GM23338 (cell line): ENCODE results near the gene ERCC1. TPM values are rescaled to one million over a fixed set of nuclear protein-coding genes. Genes with fewer than 3 reads are reported as not detected.

Experiments
- ATAC-seq: fragments of 200-7000 bp; cut with Tn5 transposase; 3 replicates; pipeline ENCODE4 v1.9.1; 2020
- DNase-seq: peaks from one replicate; pipeline ENCODE4 v3.0.0-alpha.2; 2015; ENCODE audit warnings: low spot score
- H2AFZ ChIP-seq: fragments of 200-600 bp; sonication (generic); 2 replicates; pipeline ENCODE4 v1.8.0; 2016; ENCODE audit warnings: antibody characterized with exemption, mild to moderate bottlenecking, moderate library complexity
- H3F3A ChIP-seq: fragments of 200-600 bp; sonication (generic); replicated peaks from 2 replicates; pipeline ENCODE4 v1.8.0; 2017; ENCODE audit warnings: antibody characterized with exemption, mixed run types, low read depth
- H3K27ac ChIP-seq: fragments of 200-600 bp; sonication (generic); 2 replicates; pipeline ENCODE4 v1.6.1; 2016; ENCODE audit warnings: low read depth
- H3K27me3 ChIP-seq: fragments of 200-600 bp; sonication (generic); 2 replicates; pipeline ENCODE4 v1.8.0; 2016; ENCODE audit warnings: mild to moderate bottlenecking, mixed run types, moderate library complexity; ENCODE audit not compliant: insufficient read depth
- H3K36me3 ChIP-seq: fragments of 200-600 bp; sonication (generic); 2 replicates; pipeline ENCODE4 v1.8.0; 2016; ENCODE audit warnings: mild to moderate bottlenecking; ENCODE audit not compliant: insufficient read depth
- H3K4me1 ChIP-seq: fragments of 200-600 bp; sonication (generic); 2 replicates; pipeline ENCODE4 v1.8.0; 2016; ENCODE audit warnings: mild to moderate bottlenecking, moderate library complexity; ENCODE audit not compliant: insufficient read depth
- H3K4me2 ChIP-seq: fragments of 200-600 bp; sonication (generic); 2 replicates; pipeline ENCODE4 v1.7.1; 2017; ENCODE audit warnings: mixed run types
- H3K4me3 ChIP-seq: fragments of 200-600 bp; sonication (generic); 2 replicates; pipeline ENCODE4 v1.6.1; 2016; ENCODE audit warnings: mixed run types
- H3K79me2 ChIP-seq: fragments of 200-600 bp; sonication (generic); replicated peaks from 2 replicates; pipeline ENCODE4 v1.8.0; 2017; ENCODE audit warnings: mild to moderate bottlenecking; ENCODE audit not compliant: insufficient read depth
- H3K9me2 ChIP-seq: fragments of 200-600 bp; sonication (generic); 2 replicates; pipeline ENCODE4 v1.8.0; 2017; ENCODE audit not compliant: insufficient read depth
- H4K20me1 ChIP-seq: fragments of 200-600 bp; sonication (generic); replicated peaks from 2 replicates; pipeline ENCODE4 v1.8.0; 2017; ENCODE audit warnings: mild to moderate bottlenecking; ENCODE audit not compliant: insufficient read depth
- H3K27ac Mint-ChIP-seq: 2 replicates; pipeline ENCODE4 v1.8.0; 2020; ENCODE audit warnings: inconsistent platforms, mild to moderate bottlenecking, moderate library complexity, mixed read lengths
- H3K27me3 Mint-ChIP-seq: 3 replicates; pipeline ENCODE4 v1.8.0; 2022; ENCODE audit warnings: low read depth, mild to moderate bottlenecking, moderate library complexity, mixed read lengths, inconsistent platforms; ENCODE audit not compliant: insufficient read depth, poor library complexity
- H3K36me3 Mint-ChIP-seq: 3 replicates; pipeline ENCODE4 v1.8.0; 2021; ENCODE audit warnings: low read depth, mild to moderate bottlenecking, inconsistent platforms, moderate library complexity, mixed read lengths
- H3K4me1 Mint-ChIP-seq: 3 replicates; pipeline ENCODE4 v1.8.0; 2020; ENCODE audit warnings: mild to moderate bottlenecking, inconsistent platforms, mixed read lengths
- H3K4me3 Mint-ChIP-seq: 3 replicates; pipeline ENCODE4 v1.8.0; 2021; ENCODE audit warnings: moderate library complexity, mild to moderate bottlenecking, inconsistent platforms, mixed read lengths
- H3K9me3 Mint-ChIP-seq: 3 replicates; pipeline ENCODE4 v1.8.0; 2020; ENCODE audit warnings: moderate library complexity, mild to moderate bottlenecking, inconsistent platforms, mixed read lengths
- CREB1 ChIP-seq: fragments of 250-450 bp; sonication (Bioruptor Pico); IDR thresholded peaks from 2 replicates; pipeline ENCODE4 v1.5.0; 2020; ENCODE audit warnings: low read depth, mild to moderate bottlenecking, moderate library complexity
- ETS1 ChIP-seq: IDR thresholded peaks from 2 replicates; pipeline ENCODE4 v1.6.1; 2016; ENCODE audit warnings: antibody characterized with exemption
- EZH2phosphoT487 ChIP-seq: fragments of 200-600 bp; sonication (generic); IDR thresholded peaks from one replicate; pipeline ENCODE4 v1.8.1; 2018; ENCODE audit warnings: antibody characterized with exemption; ENCODE audit not compliant: unreplicated experiment
- POLR2AphosphoS5 ChIP-seq: IDR thresholded peaks from 2 replicates; pipeline ENCODE4 v1.6.1; 2016; ENCODE audit warnings: antibody characterized with exemption, low read depth
- STAT1 ChIP-seq: IDR thresholded peaks from one replicate; pipeline ENCODE4 v1.6.1; 2016; ENCODE audit warnings: antibody characterized with exemption; ENCODE audit not compliant: unreplicated experiment
- ZNF331 ChIP-seq: fragments of 250-450 bp; sonication (Bioruptor Pico); IDR thresholded peaks from 2 replicates; pipeline ENCODE4 v1.5.0; 2020; ENCODE audit warnings: low read depth, mild to moderate bottlenecking, moderate library complexity
- polyA plus RNA-seq: library from polyadenylated mRNA; unstranded; fragments of >200 nt; fragmentation: Nextera tagmentation; extraction: Ambion mirVana; gene quantifications from 2 replicates; pipeline ENCODE4 v1.2.1, GENCODE V29; 2016
- total RNA-seq: library from RNA; depleted of rRNA; stranded (reverse); fragments of >200 nt; shearing (Covaris generic); gene quantifications from 2 replicates; pipeline ENCODE4 v1.2.3, GENCODE V29; 2014
- TF ChIP-seq, protein P1 (sequence below), 2 experiments: fragments of 200-600 bp in 1 of 2; sonication (generic) in 1 of 2; conservative IDR thresholded peaks; 2 replicates each; pipeline versions ENCODE4 v1.5.1 to v1.6.1; 2016 to 2017; ENCODE audit warnings: antibody characterized with exemption in 2 of 2, low read depth in 2 of 2, mild to moderate bottlenecking in 2 of 2, moderate library complexity in 1 of 2

The ERCC1 gene
- total and polyA plus RNA-seq, 2 experiments from 2014 or later, result 39.0 to 52.3 TPM

GRCh38 chr19:45444318-45445041 is 20.8 kb upstream of the ERCC1 start:
- no peaks in the 10 kb centered on the region; the same call in 2 of the 3 replicates for H3K36me3 Mint-ChIP-seq
- ATAC-seq (peak; percentile 69), DNase-seq (peak; percentile 95)
- Histone ChIP-seq H3K4me3 (peak overlapping the region; percentile 85), H3K27me3 (peaks cover 42% of the 10 kb centered on the region), H4K20me1 (no peaks in the 10 kb centered on the region), H3K9me2 (no peaks in the 10 kb centered on the region), H3K4me1 (peaks cover 25% of the 10 kb centered on the region), H2AFZ (peak overlapping the region; percentile 98), H3K27ac (0 out of 2 replicates have a peak overlapping the region, but pooled peaks have one; percentile 72), H3K4me2 (peak overlapping the region; percentile 98), H3K36me3 (no peaks in the 10 kb centered on the region), H3F3A (peaks cover 41% of the 10 kb centered on the region), H3K79me2 (no peaks in the 10 kb centered on the region)
- peak overlapping the region; percentile 90 for H3K4me3 Mint-ChIP-seq
- peaks cover 29% of the 10 kb centered on the region for H3K4me1 Mint-ChIP-seq
- no peaks in the 10 kb centered on the region for H3K9me3 Mint-ChIP-seq
- peak; percentile 80 for TF ChIP-seq POLR2AphosphoS5
- TF ChIP-seq, protein P1, sequence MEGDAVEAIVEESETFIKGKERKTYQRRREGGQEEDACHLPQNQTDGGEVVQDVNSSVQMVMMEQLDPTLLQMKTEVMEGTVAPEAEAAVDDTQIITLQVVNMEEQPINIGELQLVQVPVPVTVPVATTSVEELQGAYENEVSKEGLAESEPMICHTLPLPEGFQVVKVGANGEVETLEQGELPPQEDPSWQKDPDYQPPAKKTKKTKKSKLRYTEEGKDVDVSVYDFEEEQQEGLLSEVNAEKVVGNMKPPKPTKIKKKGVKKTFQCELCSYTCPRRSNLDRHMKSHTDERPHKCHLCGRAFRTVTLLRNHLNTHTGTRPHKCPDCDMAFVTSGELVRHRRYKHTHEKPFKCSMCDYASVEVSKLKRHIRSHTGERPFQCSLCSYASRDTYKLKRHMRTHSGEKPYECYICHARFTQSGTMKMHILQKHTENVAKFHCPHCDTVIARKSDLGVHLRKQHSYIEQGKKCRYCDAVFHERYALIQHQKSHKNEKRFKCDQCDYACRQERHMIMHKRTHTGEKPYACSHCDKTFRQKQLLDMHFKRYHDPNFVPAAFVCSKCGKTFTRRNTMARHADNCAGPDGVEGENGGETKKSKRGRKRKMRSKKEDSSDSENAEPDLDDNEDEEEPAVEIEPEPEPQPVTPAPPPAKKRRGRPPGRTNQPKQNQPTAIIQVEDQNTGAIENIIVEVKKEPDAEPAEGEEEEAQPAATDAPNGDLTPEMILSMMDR (conservative IDR thresholded peaks at IDR 0.05; ENCODE audit: low read depth in 2 of 2), result 0 out of 4 replicates have a peak, but pooled peaks of 1 of the 2 experiments have one; percentile 10
- no peak for TF ChIP-seq STAT1
- no peak for TF ChIP-seq EZH2phosphoT487
- H3K27ac Mint-ChIP-seq, result peak overlapping the region; percentile 77; the same call in 1 of the 2 replicates
- peaks cover 30% of the 10 kb centered on the region for H3K27me3 Mint-ChIP-seq

DNA sequence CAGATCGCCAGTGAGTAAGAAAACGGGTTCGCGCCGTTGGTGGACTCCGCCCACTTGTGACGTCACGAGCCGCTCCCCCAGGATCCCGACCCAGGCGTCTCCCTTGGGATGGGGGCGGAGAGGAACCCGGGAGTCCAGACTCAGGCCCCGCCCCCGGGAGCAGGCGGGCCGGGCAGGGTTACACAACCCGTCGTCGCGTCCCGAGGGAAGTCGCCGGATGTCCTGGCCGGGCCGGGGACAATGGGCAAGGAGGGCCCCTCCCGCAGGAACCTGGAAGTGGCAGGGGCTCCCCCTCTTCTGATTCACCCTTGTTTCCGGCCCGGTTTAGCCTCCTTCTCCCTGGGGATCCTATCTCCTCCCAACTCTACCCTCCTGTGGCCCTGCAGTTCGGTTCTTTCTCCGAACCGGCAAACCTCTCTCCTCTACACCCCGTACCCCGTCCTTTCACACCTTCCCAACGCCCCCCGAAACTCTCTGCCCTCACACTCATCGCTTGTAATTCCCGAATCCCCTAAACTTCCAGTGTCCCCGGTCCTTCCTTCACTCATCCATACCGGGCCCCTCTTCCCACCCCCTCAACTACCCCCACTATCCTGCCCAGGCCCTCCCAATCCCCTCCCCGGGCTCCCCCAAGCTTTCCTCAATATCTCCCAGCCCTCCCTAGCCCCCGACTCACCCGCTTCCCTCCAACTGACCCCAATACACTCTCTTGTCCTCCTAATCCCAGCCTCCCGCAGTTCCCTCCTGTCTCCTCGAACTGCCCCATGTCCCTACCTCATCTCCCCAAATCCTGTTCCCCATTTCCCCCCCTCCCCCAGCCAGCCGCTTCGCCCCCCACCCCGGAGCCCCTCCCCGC is 20.0 kb upstream of the ERCC1 start:
- Histone ChIP-seq H3K4me3 (peak overlapping the region; percentile 85), H3K79me2 (no peaks in the 10 kb centered on the region), H3K27me3 (peaks cover 36% of the 10 kb centered on the region), H3K4me2 (peak overlapping the region; percentile 93), H3K27ac (peak overlapping the region; percentile 95), H3F3A (peaks cover 41% of the 10 kb centered on the region), H3K4me1 (peaks cover 25% of the 10 kb centered on the region), H3K36me3 (no peaks in the 10 kb centered on the region), H3K9me2 (no peaks in the 10 kb centered on the region), H4K20me1 (no peaks in the 10 kb centered on the region), H2AFZ (peak overlapping the region; percentile 98)
- peak overlapping the region; percentile 90 for H3K4me3 Mint-ChIP-seq
- ATAC-seq (peak; percentile 67), DNase-seq (peak; percentile 99)
- no peaks in the 10 kb centered on the region; the same call in 2 of the 3 replicates for H3K36me3 Mint-ChIP-seq
- no peaks in the 10 kb centered on the region for H3K9me3 Mint-ChIP-seq
- H3K27ac Mint-ChIP-seq, result peak overlapping the region; percentile 91
- TF ChIP-seq ZNF331 (CRISPR knock-in tag) (no peak), CREB1 (CRISPR knock-in tag) (peak; percentile 99), POLR2AphosphoS5 (peak; percentile 59), ETS1 (peak; percentile 64)
- H3K27me3 Mint-ChIP-seq, result peaks cover 30% of the 10 kb centered on the region
- H3K4me1 Mint-ChIP-seq, result peaks cover 29% of the 10 kb centered on the region
